Choroid plexus epithelial cell (primary cell): Measurements from ENCODE around the gene MECR.
"Not testable (repeated sequence)": the region's sequence is repeated elsewhere in the genome, so short reads cannot be mapped to it uniquely, and the experiment has no call there.

Source experiments
- DNase-seq: peaks from one replicate; pipeline ENCODE4 v3.0.0-alpha.2; 2010; ENCODE audit warnings: low read depth
- H3K4me3 ChIP-seq: 2 replicates; pipeline ENCODE4 v1.5.1; 2011; ENCODE audit warnings: low read depth, mild to moderate bottlenecking, control low read depth, low read length, moderate library complexity
- TF ChIP-seq, protein P1 (sequence below): conservative IDR thresholded peaks from 2 replicates; pipeline ENCODE4 v1.5.1; 2011; ENCODE audit warnings: low read depth, mild to moderate bottlenecking, control low read depth, inconsistent platforms, low read length, moderate library complexity

MECR gene

DNA sequence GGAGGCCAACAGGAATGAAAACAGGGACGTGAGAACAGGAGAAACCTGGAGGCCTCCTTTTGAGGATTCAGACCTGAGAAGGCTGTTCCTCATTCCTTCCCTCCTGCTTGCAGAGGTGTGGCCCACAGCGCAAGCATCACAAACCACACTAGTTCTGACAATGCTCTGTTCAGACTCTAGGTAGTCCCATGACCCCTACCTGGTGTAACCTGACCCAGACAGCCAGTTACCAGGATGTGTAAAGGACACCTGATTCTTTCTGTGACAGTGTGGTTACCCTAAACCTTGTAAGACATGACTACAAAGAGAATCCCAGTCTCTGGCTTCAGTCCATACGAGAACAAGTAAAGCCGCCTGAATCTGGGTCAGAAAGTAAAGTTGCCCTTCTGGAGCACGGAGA is 3.2 kb downstream of the MECR start:
- no peak for DNase-seq

DNA sequence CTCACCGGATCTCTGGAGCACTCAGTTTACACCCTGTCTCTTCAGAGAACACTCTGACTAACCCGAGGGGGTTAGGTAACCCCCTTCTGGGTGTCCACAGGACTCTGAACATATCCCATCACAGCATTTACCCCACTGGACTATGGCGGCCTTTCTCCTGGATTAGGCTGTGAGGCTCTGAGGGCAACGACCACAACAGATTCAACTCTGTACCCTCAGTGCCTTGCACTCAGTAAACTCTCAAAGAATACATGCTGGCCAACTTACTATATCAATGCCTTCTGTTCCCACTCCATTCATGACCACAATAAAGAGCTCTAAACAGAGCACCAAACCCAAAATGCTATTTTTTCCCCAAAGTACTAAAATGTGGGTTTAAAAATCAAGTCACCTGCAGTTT is 5.4 kb downstream of the MECR start:
- DNase-seq: no peak
- TF ChIP-seq, protein P1, sequence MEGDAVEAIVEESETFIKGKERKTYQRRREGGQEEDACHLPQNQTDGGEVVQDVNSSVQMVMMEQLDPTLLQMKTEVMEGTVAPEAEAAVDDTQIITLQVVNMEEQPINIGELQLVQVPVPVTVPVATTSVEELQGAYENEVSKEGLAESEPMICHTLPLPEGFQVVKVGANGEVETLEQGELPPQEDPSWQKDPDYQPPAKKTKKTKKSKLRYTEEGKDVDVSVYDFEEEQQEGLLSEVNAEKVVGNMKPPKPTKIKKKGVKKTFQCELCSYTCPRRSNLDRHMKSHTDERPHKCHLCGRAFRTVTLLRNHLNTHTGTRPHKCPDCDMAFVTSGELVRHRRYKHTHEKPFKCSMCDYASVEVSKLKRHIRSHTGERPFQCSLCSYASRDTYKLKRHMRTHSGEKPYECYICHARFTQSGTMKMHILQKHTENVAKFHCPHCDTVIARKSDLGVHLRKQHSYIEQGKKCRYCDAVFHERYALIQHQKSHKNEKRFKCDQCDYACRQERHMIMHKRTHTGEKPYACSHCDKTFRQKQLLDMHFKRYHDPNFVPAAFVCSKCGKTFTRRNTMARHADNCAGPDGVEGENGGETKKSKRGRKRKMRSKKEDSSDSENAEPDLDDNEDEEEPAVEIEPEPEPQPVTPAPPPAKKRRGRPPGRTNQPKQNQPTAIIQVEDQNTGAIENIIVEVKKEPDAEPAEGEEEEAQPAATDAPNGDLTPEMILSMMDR: no peak
- H3K4me3 ChIP-seq: no peak overlapping the region

More for the DNA sequence above, 3.2 kb downstream of the MECR start:
- no peak overlapping the region for H3K4me3 ChIP-seq
- TF ChIP-seq, protein P1: no peak

DNA sequence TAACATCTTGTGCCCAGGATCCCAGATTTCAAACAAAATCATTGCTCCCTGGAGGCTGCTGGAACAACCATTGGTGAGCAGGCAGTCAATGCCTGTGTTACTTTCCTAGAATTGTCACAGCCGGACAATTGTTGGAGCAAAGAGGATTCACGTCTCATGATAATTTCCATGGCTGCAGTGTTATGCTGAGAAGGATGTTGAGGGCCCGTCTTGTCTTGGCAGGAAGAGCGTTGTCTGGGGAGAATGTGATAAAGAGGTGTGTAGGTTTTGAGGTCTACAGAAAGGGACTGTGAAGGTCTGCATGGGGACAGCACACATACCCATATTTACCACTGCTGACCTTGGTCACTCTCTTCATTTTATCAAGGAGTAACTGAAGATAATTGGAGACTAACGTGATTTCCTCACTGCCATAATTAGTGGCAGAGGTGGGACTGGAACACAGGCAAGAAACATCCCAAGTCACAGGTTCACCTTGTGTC is 6.3 kb downstream of the MECR start:
- TF ChIP-seq, protein P1: no peak
- no peak for DNase-seq
- no peak overlapping the region for H3K4me3 ChIP-seq

DNA sequence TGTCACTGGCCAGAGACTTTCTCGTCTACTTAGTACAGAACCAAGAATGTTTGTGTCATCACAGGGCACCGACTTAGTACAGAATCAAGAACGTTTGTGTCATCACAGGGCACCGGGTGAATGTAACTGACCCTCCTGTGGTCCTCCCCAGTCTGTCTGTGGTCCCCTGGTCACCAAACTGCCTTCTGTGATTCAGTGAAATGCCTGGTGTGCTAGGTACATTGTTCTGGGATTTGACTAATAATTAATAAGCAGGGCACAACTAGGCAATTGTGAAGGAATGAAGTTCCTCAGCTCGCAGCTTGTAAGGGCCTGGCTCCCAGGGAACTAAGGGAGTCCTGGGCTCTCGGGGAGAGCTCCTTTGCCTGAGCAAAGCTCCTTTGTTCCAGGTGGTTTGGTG is 7.2 kb downstream of the MECR start:
- DNase-seq: no peak
- H3K4me3 ChIP-seq: no peak overlapping the region
- TF ChIP-seq, protein P1: no peak

- TF ChIP-seq, protein P1: no peak
- no peak for DNase-seq
- no peak overlapping the region for H3K4me3 ChIP-seq
Observed at GRCh38 chr1:29222686-29223085, 8.0 kb downstream of the MECR start.

GRCh38 chr1:29222260-29222659 is 8.5 kb downstream of the MECR start:
- not testable (repeated sequence) for H3K4me3 ChIP-seq, DNase-seq

GRCh38 chr1:29221296-29221695 is 9.4 kb downstream of the MECR start:
- TF ChIP-seq, protein P1: no peak
- H3K4me3 ChIP-seq: no peak overlapping the region
- DNase-seq: no peak

DNA sequence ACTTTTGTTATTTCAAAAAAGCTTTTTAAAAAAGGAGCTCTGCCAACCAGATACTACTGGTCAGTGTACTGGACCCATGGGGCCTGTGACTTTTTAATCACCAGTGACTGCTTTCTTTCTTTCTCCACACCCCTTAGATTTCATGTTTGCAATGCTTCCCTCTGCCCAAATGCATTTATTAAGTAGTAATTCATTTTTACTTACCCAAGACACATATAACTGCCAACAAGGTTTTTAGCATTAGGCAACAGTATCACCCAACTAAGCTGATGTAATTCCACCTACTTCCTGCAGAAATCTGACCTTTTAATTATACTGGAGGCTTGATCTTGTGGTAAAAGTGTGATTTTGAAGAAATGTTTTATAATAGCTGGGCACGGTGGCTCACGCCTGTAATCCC is 12.5 kb downstream of the MECR start:
- no peak overlapping the region for H3K4me3 ChIP-seq
- peak; percentile 58 for DNase-seq
- TF ChIP-seq, protein P1: no peak
